ENCODE data around the gene DNAJC25. TPM values are rescaled to one million over a fixed set of nuclear protein-coding genes. Genes with fewer than 3 reads are reported as not detected.

Gene DNAJC25
- polyA plus RNA-seq, 1 experiment: 14.1 TPM

- no peak for TF ChIP-seq CTCF (IDR thresholded peaks at IDR 0.05; ENCODE audit: low read depth, low read length)
- Histone ChIP-seq H3K9me3 (ENCODE audit: control insufficient read depth, insufficient read depth, low read length) (no peaks in the 10 kb centered on the region; the same call in 1 of the 2 replicates), H3K4me3 (ENCODE audit: low read depth, low read length) (no peak overlapping the region), H3K27ac (ENCODE audit: low read depth, low read length) (no peak overlapping the region), H3K27me3 (ENCODE audit: control insufficient read depth, insufficient read depth, low read length) (no peaks in the 10 kb centered on the region)
- DNase-seq (ENCODE audit: low read depth, low spot score): no peak
- ChIA-PET CTCF (interaction anchor here (1.3 kb wide), 1 partner anchor 24 kb away, joined by 3 read pairs; the partner anchor contains the start of gene PTGR1), POLR2A (interaction anchor here (1.0 kb wide), 1 partner anchor 9 kb away, joined by 4 read pairs; the partner anchor contains the start of gene DNAJC25)
Observed at GRCh38 chr9:111622626-111623025, 8.5 kb upstream of the DNAJC25 start.

- ChIA-PET POLR2A (no interaction called here), CTCF (no interaction called here)
- DNase-seq (ENCODE audit: low read depth, low spot score): no peak
- H3K4me3 ChIP-seq (ENCODE audit: low read depth, low read length): no peak overlapping the region
- TF ChIP-seq CTCF (IDR thresholded peaks at IDR 0.05; ENCODE audit: low read depth, low read length): no peak
- no peak overlapping the region for H3K27ac ChIP-seq (ENCODE audit: low read depth, low read length)
- no peaks in the 10 kb centered on the region for H3K9me3 ChIP-seq (ENCODE audit: control insufficient read depth, insufficient read depth, low read length)
- H3K27me3 ChIP-seq (ENCODE audit: control insufficient read depth, insufficient read depth, low read length): no peaks in the 10 kb centered on the region
Observed at GRCh38 chr9:111627260-111627963, 3.7 kb upstream of the DNAJC25 start.

GRCh38 chr9:111628411-111628810 is 2.7 kb upstream of the DNAJC25 start:
- ChIA-PET POLR2A (interaction anchor here (0.6 kb wide), 1 partner anchor 18 kb away, joined by 4 read pairs; no protein-coding TSS in a partner anchor), CTCF (no interaction called here)
- H3K4me3 ChIP-seq (ENCODE audit: low read depth, low read length): no peak overlapping the region
- H3K27ac ChIP-seq (ENCODE audit: low read depth, low read length): no peak overlapping the region
- H3K27me3 ChIP-seq (ENCODE audit: control insufficient read depth, insufficient read depth, low read length): no peaks in the 10 kb centered on the region
- DNase-seq (ENCODE audit: low read depth, low spot score): no peak
- TF ChIP-seq CTCF (IDR thresholded peaks at IDR 0.05; ENCODE audit: low read depth, low read length): no peak
- no peaks in the 10 kb centered on the region for H3K9me3 ChIP-seq (ENCODE audit: control insufficient read depth, insufficient read depth, low read length)

GRCh38 chr9:111630182-111630963 is 761 bp upstream of the DNAJC25 start:
- Histone ChIP-seq H3K27ac (ENCODE audit: low read depth, low read length) (no peak overlapping the region), H3K27me3 (ENCODE audit: control insufficient read depth, insufficient read depth, low read length) (no peaks in the 10 kb centered on the region), H3K4me3 (ENCODE audit: low read depth, low read length) (peak overlapping the region; percentile 92), H3K9me3 (ENCODE audit: control insufficient read depth, insufficient read depth, low read length) (no peaks in the 10 kb centered on the region)
- ChIA-PET CTCF (no interaction called here), POLR2A (interaction anchor here (0.6 to 1.8 kb wide), 13 partner anchors 12 to 749 kb away, joined by 3 to 13 read pairs (median 4); partner anchors contain the start of genes GNG10, HSDL2, PTGR1 and ZNF483)
- TF ChIP-seq CTCF (IDR thresholded peaks at IDR 0.05; ENCODE audit: low read depth, low read length): no peak
- DNase-seq (ENCODE audit: low read depth, low spot score): no peak

- Histone ChIP-seq H3K27ac (ENCODE audit: low read depth, low read length) (no peak overlapping the region), H3K9me3 (ENCODE audit: control insufficient read depth, insufficient read depth, low read length) (no peaks in the 10 kb centered on the region), H3K27me3 (ENCODE audit: control insufficient read depth, insufficient read depth, low read length) (no peaks in the 10 kb centered on the region), H3K4me3 (ENCODE audit: low read depth, low read length) (peak overlapping the region; percentile 92)
- ChIA-PET POLR2A (interaction anchor here (0.6 to 1.8 kb wide), 14 partner anchors 8 to 749 kb away, joined by 3 to 13 read pairs (median 4); partner anchors contain the start of genes GNG10, HSDL2, PTGR1 and ZNF483), CTCF (no interaction called here)
- no peak for DNase-seq (ENCODE audit: low read depth, low spot score)
- no peak for TF ChIP-seq CTCF (IDR thresholded peaks at IDR 0.05; ENCODE audit: low read depth, low read length)
Observed at GRCh38 chr9:111630964-111631213, 245 bp upstream of the DNAJC25 start.

Measured in AG04450 (cell line).